Mucosa of stomach (tissue), 1 donor: ENCODE measurements around the gene BDH1.
"Not testable (repeated sequence)": the region's sequence is repeated elsewhere in the genome, so short reads cannot be mapped to it uniquely, and the experiment has no call there.

Experiments used
- H3K27me3 ChIP-seq: one replicate; pipeline ENCODE4 v1.7.0; 2013; ENCODE audit warnings: mild to moderate bottlenecking, low read length; ENCODE audit not compliant: control insufficient read depth, insufficient read depth
- H3K36me3 ChIP-seq: one replicate; pipeline ENCODE4 v1.7.0; 2013; ENCODE audit warnings: low read length; ENCODE audit not compliant: control insufficient read depth, insufficient read depth
- H3K4me1 ChIP-seq: one replicate; pipeline ENCODE4 v1.7.0; 2013; ENCODE audit warnings: mild to moderate bottlenecking, low read length; ENCODE audit not compliant: control insufficient read depth, insufficient read depth
- H3K4me3 ChIP-seq: one replicate; pipeline ENCODE4 v1.7.0; 2013; ENCODE audit warnings: low read length
- H3K9ac ChIP-seq: one replicate; pipeline ENCODE4 v1.7.0; 2013; ENCODE audit warnings: mild to moderate bottlenecking, low read length, moderate library complexity
- H3K9me3 ChIP-seq: one replicate; pipeline ENCODE4 v1.7.0; 2013; ENCODE audit warnings: mild to moderate bottlenecking, low read length, moderate library complexity; ENCODE audit not compliant: control insufficient read depth
- donor health status: Pancreatic carcinoma.

The BDH1 gene

GRCh38 chr3:197591816-197592215 is 36.0 kb upstream of the BDH1 start:
- peaks cover 15% of the 10 kb centered on the region for H3K4me1 ChIP-seq
- H3K9me3 ChIP-seq = no peaks in the 10 kb centered on the region
- H3K9ac ChIP-seq = no peak overlapping the region
- H3K36me3 ChIP-seq = no peaks in the 10 kb centered on the region
- H3K4me3 ChIP-seq = no peak overlapping the region
- no peaks in the 10 kb centered on the region for H3K27me3 ChIP-seq

GRCh38 chr3:197590313-197590962 is 34.7 kb upstream of the BDH1 start:
- Histone ChIP-seq H3K4me1 (peaks cover 15% of the 10 kb centered on the region), H3K9ac (peak overlapping the region; percentile 46), H3K9me3 (no peaks in the 10 kb centered on the region), H3K4me3 (no peak overlapping the region), H3K27me3 (no peaks in the 10 kb centered on the region), H3K36me3 (no peaks in the 10 kb centered on the region)

- Histone ChIP-seq H3K36me3 (no peaks in the 10 kb centered on the region), H3K4me3 (no peak overlapping the region), H3K9ac (no peak overlapping the region), H3K9me3 (no peaks in the 10 kb centered on the region), H3K4me1 (peaks cover 15% of the 10 kb centered on the region), H3K27me3 (no peaks in the 10 kb centered on the region)
These were observed 33.8 kb upstream of the BDH1 start for GRCh38 chr3:197589545-197589944.

DNA sequence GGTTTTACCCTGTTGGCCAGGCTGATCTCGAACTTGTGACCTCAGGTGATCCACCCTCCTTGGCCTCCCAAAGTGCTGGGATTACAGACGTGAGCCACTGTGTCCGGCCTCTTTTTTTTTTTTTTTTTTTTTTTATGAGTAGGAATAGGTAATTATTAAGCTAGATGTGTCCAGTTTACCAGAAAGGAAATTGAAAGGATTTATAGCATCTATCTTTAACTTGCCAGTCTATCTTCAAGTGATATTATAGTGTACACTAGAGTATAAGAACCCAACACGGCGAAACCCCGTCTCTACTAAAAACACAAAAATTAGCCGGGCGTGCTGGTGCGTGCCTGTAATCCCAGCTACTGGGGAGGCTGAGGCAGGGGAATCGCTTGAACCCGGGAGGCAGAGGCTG is 31.0 kb upstream of the BDH1 start:
- not testable (repeated sequence) for H3K9me3 ChIP-seq, H3K4me3 ChIP-seq, H3K27me3 ChIP-seq, H3K36me3 ChIP-seq, H3K9ac ChIP-seq
- H3K4me1 ChIP-seq = peaks cover 15% of the 10 kb centered on the region

GRCh38 chr3:197586181-197586580 is 30.4 kb upstream of the BDH1 start:
- no peaks in the 10 kb centered on the region for H3K27me3 ChIP-seq
- H3K9ac ChIP-seq = no peak overlapping the region
- peaks cover 15% of the 10 kb centered on the region for H3K4me1 ChIP-seq
- H3K4me3 ChIP-seq = no peak overlapping the region
- H3K36me3 ChIP-seq = no peaks in the 10 kb centered on the region
- H3K9me3 ChIP-seq = no peaks in the 10 kb centered on the region

DNA sequence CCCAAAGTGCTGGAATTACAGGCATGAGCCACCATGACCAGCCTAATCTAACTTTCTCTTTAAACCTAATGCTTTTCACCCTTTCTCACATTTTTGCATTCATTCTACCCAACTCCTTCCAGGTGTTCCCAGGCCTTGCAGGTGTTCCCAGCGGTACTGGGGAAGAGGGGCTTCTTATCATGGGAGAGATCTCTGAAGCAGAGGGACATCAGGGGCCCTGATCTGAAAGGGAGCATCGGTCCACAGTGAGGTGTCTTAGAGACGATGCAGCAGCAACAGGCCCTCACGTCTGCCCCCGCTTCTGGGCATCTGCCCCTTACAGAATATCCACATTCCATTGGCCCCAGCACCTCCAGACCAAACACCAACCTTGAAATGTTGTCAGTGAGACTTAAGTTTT is 29.0 kb upstream of the BDH1 start:
- no peaks in the 10 kb centered on the region for H3K27me3 ChIP-seq

DNA sequence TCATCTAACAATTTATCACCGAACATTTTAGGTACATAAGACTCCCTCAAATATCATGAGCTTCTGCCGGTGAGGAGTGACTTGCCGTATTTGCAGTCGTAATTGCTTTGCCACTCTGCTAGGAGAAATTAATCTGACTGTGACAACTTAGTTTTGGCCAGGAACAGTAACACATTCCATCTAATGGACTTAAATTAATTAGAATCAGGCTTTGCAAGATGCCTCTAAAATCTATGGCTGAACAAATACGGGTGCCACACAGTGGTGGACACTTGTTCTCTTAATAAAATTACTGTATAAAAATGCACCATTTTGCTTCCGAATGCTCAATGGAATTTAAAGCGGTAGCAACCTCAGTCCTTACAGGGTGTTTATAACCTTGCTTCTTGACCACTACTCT is 27.6 kb upstream of the BDH1 start:
- Histone ChIP-seq H3K9ac (no peak overlapping the region), H3K4me1 (no peaks in the 10 kb centered on the region)

More for the DNA sequence above, 29.0 kb upstream of the BDH1 start:
- Histone ChIP-seq H3K9me3 (no peaks in the 10 kb centered on the region), H3K4me1 (peaks cover 4% of the 10 kb centered on the region), H3K9ac (no peak overlapping the region), H3K36me3 (no peaks in the 10 kb centered on the region), H3K4me3 (no peak overlapping the region)

DNA sequence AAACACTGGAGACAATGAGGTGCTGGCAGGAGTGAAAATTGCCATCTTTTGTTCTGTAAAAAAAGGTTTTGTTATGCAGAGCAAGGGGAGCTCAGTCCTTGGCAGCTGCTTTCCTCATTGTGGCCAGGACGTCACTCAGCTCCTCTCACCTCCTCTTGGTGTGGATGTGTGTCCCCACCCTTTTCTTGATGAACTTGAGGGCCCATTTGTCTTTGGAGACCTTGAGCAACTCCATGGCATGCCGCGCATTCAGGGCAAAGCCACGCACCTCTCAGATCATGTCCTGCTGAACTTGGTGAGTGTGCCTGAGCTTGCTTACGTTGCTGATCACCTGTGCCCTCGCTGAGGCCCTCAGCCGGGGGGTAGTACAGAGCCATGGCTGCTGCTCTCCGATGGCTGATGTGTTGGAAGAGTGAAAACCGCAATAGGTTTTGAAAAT is 24.5 kb upstream of the BDH1 start:
- no peaks in the 10 kb centered on the region for H3K4me1 ChIP-seq
- H3K27me3 ChIP-seq = no peaks in the 10 kb centered on the region
- no peaks in the 10 kb centered on the region for H3K9me3 ChIP-seq
- H3K36me3 ChIP-seq = no peaks in the 10 kb centered on the region
- H3K9ac ChIP-seq = no peak overlapping the region
- no peak overlapping the region for H3K4me3 ChIP-seq

More for the DNA sequence above, 27.6 kb upstream of the BDH1 start:
- H3K27me3 ChIP-seq = no peaks in the 10 kb centered on the region
- H3K36me3 ChIP-seq = no peaks in the 10 kb centered on the region
- H3K4me3 ChIP-seq = no peak overlapping the region
- no peaks in the 10 kb centered on the region for H3K9me3 ChIP-seq

GRCh38 chr3:197578376-197578775 is 22.6 kb upstream of the BDH1 start:
- no peak overlapping the region for H3K4me3 ChIP-seq
- no peak overlapping the region for H3K9ac ChIP-seq
- no peaks in the 10 kb centered on the region for H3K36me3 ChIP-seq
- H3K27me3 ChIP-seq = no peaks in the 10 kb centered on the region
- H3K4me1 ChIP-seq = no peaks in the 10 kb centered on the region
- no peaks in the 10 kb centered on the region for H3K9me3 ChIP-seq

DNA sequence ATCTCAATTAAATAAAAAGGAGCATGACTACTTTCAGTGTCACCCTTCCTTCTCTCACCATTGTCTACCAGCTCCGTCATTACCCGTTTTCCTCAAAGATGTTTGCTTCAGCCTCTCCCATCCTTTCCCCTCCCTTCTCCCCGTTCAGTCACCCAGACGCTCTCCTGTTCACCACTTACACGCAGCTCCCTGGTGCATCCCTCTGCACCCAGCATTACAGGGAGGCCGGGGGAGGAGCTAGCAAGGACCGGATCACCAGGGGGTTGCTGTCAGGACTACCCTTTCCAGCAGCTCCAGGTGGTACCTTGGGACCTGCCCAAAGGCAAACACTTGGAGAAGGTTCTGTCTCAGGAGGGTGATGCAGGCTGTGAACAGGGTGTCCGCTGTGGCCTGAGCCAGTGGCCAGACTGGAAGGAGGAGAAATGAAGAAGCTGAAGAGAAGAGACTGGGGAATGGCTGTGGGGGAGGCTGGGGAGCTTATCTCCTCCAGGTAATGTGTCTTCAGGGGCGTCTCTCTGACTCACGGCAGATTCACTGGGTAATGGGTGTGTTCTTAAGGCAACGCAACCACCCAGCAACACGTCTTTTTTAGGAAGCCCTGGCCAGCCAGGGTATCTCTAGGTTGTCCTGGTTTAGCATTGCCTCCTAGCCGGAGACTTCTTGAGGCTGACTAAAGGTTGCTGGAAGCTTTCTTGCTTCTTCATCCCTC is 21.8 kb upstream of the BDH1 start:
- no peak overlapping the region for H3K9ac ChIP-seq
- H3K4me1 ChIP-seq = no peaks in the 10 kb centered on the region
- no peaks in the 10 kb centered on the region for H3K9me3 ChIP-seq
- no peak overlapping the region for H3K4me3 ChIP-seq
- no peaks in the 10 kb centered on the region for H3K36me3 ChIP-seq
- H3K27me3 ChIP-seq = no peaks in the 10 kb centered on the region

GRCh38 chr3:197576838-197577237 is 21.1 kb upstream of the BDH1 start:
- Histone ChIP-seq H3K9me3 (no peaks in the 10 kb centered on the region), H3K4me1 (no peaks in the 10 kb centered on the region), H3K27me3 (no peaks in the 10 kb centered on the region), H3K4me3 (no peak overlapping the region), H3K36me3 (no peaks in the 10 kb centered on the region), H3K9ac (no peak overlapping the region)

DNA sequence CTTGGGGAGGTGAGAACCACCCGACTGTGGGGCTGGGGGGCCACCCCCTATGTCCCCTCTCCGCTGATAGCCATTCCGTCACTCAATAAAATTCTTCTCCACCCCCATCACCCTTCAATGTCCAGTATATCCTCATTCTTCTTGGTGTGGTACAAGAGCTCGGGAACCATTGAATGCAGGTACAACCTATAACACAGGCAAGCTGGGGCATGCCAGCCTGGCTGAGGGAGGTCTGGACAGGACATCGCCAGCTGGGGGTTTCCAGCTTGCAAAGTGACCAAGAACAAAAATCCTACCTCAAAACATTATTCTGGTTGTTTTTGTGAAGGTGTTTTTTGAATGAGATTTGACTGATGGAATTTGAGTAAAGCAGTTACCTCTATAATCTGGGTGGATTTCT is 19.6 kb upstream of the BDH1 start:
- Histone ChIP-seq H3K4me1 (no peaks in the 10 kb centered on the region), H3K4me3 (no peak overlapping the region), H3K36me3 (no peaks in the 10 kb centered on the region), H3K27me3 (no peaks in the 10 kb centered on the region), H3K9me3 (no peaks in the 10 kb centered on the region), H3K9ac (no peak overlapping the region)
